ENCODE results near the gene ADAMTS17.

Gene ADAMTS17

GRCh38 chr15:100284191-100284590, 57.6 kb downstream of the ADAMTS17 start:
- H3K4me3 ChIP-seq (ENCODE audit: low read length) = no peak overlapping the region
- no peaks in the 10 kb centered on the region for H4K20me1 ChIP-seq (ENCODE audit: control insufficient read depth, insufficient read depth, low read depth, low read length)
- H3K4me1 ChIP-seq (ENCODE audit: control insufficient read depth, low read length) = no peaks in the 10 kb centered on the region
- H3F3A ChIP-seq (ENCODE audit: control insufficient read depth, insufficient read depth) = no peaks in the 10 kb centered on the region
- no peaks in the 10 kb centered on the region for H3K36me3 ChIP-seq (ENCODE audit: control insufficient read depth, low read length)
- H3K4me2 ChIP-seq (ENCODE audit: low read length) = no peak overlapping the region
- TF ChIP-seq CTCF (IDR thresholded peaks at IDR 0.05; ENCODE audit: low read depth, low read length, poor library complexity, severe bottlenecking) = no peak
- no peak for TF ChIP-seq EZH2phosphoT487 (IDR thresholded peaks at IDR 0.05; ENCODE audit: borderline replicate concordance, low read length)
- no peaks in the 10 kb centered on the region for H3K27me3 ChIP-seq (ENCODE audit: control insufficient read depth, low read length)
- no peak overlapping the region for H3K27ac ChIP-seq (ENCODE audit: low read depth, low read length)
- no peaks in the 10 kb centered on the region for H3K9me2 ChIP-seq (replicated peaks; ENCODE audit: control insufficient read depth, low read length)
- H3K79me2 ChIP-seq (ENCODE audit: control insufficient read depth, low read length) = no peaks in the 10 kb centered on the region
- no peaks in the 10 kb centered on the region for H3K9me3 ChIP-seq (ENCODE audit: control insufficient read depth, insufficient read depth, low read length)

- H3K27ac ChIP-seq (ENCODE audit: low read depth, low read length) = no peak overlapping the region
- no peak overlapping the region for H3K4me2 ChIP-seq (ENCODE audit: low read length)
- no peaks in the 10 kb centered on the region for H3K9me3 ChIP-seq (ENCODE audit: control insufficient read depth, insufficient read depth, low read length)
- TF ChIP-seq EZH2phosphoT487 (IDR thresholded peaks at IDR 0.05; ENCODE audit: borderline replicate concordance, low read length) (no peak), CTCF (IDR thresholded peaks at IDR 0.05; ENCODE audit: low read depth, low read length, poor library complexity, severe bottlenecking) (no peak)
- no peaks in the 10 kb centered on the region for H3F3A ChIP-seq (ENCODE audit: control insufficient read depth, insufficient read depth)
- H4K20me1 ChIP-seq (ENCODE audit: control insufficient read depth, insufficient read depth, low read depth, low read length) = no peaks in the 10 kb centered on the region
- H3K36me3 ChIP-seq (ENCODE audit: control insufficient read depth, low read length) = no peaks in the 10 kb centered on the region
- H3K9me2 ChIP-seq (replicated peaks; ENCODE audit: control insufficient read depth, low read length) = no peaks in the 10 kb centered on the region
- no peak overlapping the region for H3K4me3 ChIP-seq (ENCODE audit: low read length)
- no peaks in the 10 kb centered on the region for H3K79me2 ChIP-seq (ENCODE audit: control insufficient read depth, low read length)
- H3K4me1 ChIP-seq (ENCODE audit: control insufficient read depth, low read length) = no peaks in the 10 kb centered on the region
- H3K27me3 ChIP-seq (ENCODE audit: control insufficient read depth, low read length) = no peaks in the 10 kb centered on the region
Observed at GRCh38 chr15:100281096-100281917, 60.5 kb downstream of the ADAMTS17 start.

GRCh38 chr15:100279849-100280248, 61.9 kb downstream of the ADAMTS17 start:
- Histone ChIP-seq H3K36me3 (ENCODE audit: control insufficient read depth, low read length) (no peaks in the 10 kb centered on the region), H3K9me2 (replicated peaks; ENCODE audit: control insufficient read depth, low read length) (no peaks in the 10 kb centered on the region), H3K9me3 (ENCODE audit: control insufficient read depth, insufficient read depth, low read length) (no peaks in the 10 kb centered on the region), H3K4me3 (ENCODE audit: low read length) (no peak overlapping the region), H3K4me2 (ENCODE audit: low read length) (no peak overlapping the region), H3F3A (ENCODE audit: control insufficient read depth, insufficient read depth) (no peaks in the 10 kb centered on the region), H3K27me3 (ENCODE audit: control insufficient read depth, low read length) (no peaks in the 10 kb centered on the region), H3K27ac (ENCODE audit: low read depth, low read length) (no peak overlapping the region), H3K4me1 (ENCODE audit: control insufficient read depth, low read length) (no peaks in the 10 kb centered on the region), H4K20me1 (ENCODE audit: control insufficient read depth, insufficient read depth, low read depth, low read length) (no peaks in the 10 kb centered on the region), H3K79me2 (ENCODE audit: control insufficient read depth, low read length) (no peaks in the 10 kb centered on the region)
- TF ChIP-seq EZH2phosphoT487 (IDR thresholded peaks at IDR 0.05; ENCODE audit: borderline replicate concordance, low read length) (no peak), CTCF (IDR thresholded peaks at IDR 0.05; ENCODE audit: low read depth, low read length, poor library complexity, severe bottlenecking) (no peak)

Data from DOHH2 (cell line).